ENCODE data around the gene PGA3. TPM values are rescaled to one million over a fixed set of nuclear protein-coding genes. Genes with fewer than 3 reads are reported as not detected.
"Not testable (repeated sequence)": the region's sequence is repeated elsewhere in the genome, so short reads cannot be mapped to it uniquely, and the experiment has no call there.

Gene PGA3
- total RNA-seq, 2 donors from 2014 or later: 0.33 to 0.55 TPM

DNA sequence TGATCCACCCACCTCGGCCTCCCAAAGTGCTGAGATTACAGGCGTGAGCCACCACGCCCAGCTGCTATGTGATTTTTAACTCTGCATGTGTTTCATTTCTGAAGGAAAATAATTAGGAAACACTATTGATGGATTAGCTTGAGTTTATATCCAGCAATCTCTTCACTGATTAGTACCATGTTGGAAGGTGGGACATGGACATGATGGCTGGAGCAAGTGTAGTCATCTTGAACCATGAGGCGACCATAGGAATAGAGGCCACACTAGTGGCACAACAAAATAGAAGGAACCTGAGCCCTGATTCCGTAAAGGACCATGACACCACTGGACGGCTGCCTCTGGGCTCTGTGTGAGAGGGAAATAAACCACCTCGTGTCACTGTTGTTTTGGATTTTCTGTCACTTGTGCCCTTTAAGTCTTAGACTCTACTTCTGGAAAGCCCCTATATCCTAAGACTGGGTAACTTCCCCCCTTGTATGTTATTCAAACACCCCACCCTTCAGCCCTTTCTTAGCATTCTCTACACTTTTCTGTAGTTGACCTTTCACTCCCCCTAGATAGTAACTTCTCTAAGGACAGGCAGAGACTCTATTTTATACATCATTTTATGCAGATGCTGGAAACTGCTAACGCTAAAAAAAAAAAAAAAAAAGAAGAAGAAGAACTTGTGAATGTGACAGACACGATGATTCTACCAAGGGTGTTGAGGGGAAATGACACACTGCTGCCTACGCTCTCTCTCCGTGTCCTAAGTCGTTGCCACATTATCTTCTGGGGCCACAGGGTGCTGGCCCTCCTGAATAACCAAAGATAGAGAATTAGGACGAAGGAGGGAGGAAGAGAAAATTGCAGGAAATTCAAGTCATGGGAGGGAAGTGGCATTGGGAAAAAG lies 39.4 kb upstream of the PGA3 start:
- H3K27ac ChIP-seq: no peak overlapping the region
- H3K4me1 ChIP-seq: peaks cover 0 to 25% of the 10 kb centered on the region in 2 donors

DNA sequence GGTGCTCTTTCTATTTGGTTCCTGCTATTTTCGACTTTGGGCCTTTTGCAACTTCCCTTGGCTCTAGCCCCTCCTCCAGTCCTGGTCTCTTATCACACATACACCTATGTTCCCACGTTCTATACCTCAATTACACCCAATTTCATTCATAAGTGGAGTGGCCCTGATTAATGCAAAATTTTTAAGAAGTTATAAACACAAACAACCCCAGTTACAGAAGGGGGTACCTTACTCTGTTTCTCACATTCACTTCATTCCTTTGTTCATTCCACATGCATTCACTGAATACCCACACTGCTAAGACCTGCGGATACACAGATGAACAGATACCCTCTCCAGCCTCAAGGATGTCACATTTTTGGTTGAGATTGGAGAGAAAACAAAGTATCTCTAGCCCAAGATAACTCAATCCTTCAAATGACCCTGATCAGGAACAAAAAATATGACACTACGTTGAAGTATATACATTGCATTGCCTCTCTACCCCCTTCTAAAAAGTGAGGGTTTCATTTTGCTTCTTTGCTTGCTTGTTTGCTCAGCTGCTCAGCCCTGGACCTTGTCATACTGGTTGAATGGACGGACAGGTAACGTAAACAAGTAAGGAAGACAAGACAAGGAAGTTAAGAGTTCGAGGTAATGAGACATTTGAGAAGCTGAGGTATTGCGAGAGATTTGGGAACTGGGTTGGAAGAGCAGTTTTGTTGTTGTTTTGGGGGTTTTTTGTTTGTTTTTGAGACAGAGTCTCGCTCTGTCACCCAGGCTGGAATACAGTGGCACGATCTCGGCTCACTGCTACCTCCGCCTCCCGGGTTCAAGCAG lies 38.5 kb upstream of the PGA3 start:
- Histone ChIP-seq H3K9me3 (no peaks in the 10 kb centered on the region), H3K27ac (no peak overlapping the region), H3K4me1 (peaks cover 0 to 19% of the 10 kb centered on the region in 2 donors), H3K4me3 (no peak overlapping the region), H3K27me3 (no peaks in the 10 kb centered on the region), H3K36me3 (no peaks in the 10 kb centered on the region)
- DNase-seq (ENCODE audit: low spot score): no peak
- TF ChIP-seq, protein P1, sequence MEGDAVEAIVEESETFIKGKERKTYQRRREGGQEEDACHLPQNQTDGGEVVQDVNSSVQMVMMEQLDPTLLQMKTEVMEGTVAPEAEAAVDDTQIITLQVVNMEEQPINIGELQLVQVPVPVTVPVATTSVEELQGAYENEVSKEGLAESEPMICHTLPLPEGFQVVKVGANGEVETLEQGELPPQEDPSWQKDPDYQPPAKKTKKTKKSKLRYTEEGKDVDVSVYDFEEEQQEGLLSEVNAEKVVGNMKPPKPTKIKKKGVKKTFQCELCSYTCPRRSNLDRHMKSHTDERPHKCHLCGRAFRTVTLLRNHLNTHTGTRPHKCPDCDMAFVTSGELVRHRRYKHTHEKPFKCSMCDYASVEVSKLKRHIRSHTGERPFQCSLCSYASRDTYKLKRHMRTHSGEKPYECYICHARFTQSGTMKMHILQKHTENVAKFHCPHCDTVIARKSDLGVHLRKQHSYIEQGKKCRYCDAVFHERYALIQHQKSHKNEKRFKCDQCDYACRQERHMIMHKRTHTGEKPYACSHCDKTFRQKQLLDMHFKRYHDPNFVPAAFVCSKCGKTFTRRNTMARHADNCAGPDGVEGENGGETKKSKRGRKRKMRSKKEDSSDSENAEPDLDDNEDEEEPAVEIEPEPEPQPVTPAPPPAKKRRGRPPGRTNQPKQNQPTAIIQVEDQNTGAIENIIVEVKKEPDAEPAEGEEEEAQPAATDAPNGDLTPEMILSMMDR (IDR thresholded peaks at IDR 0.05): no peak

More for the DNA sequence above, 39.4 kb upstream of the PGA3 start:
- H3K27me3 ChIP-seq: no peaks in the 10 kb centered on the region
- no peaks in the 10 kb centered on the region for H3K36me3 ChIP-seq
- no peak for DNase-seq (ENCODE audit: low spot score)
- no peaks in the 10 kb centered on the region for H3K9me3 ChIP-seq
- TF ChIP-seq, protein P1 (IDR thresholded peaks at IDR 0.05): no peak
- H3K4me3 ChIP-seq: no peak overlapping the region

DNA sequence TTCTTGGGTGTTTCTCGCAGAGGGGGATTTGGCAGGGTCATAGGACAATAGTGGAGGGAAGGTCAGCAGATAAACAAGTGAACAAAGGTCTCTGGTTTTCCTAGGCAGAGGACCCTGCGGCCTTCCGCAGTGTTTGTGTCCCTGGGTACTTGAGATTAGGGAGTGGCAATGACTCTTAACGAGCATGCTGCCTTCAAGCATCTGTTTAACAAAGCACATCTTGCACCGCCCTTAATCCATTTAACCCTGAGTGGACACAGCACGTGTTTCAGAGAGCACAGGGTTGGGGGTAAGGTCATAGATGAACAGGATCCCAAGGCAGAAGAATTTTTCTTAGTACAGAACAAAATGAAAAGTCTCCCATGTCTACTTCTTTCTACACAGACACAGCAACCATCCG lies 37.5 kb upstream of the PGA3 start:
- not testable (repeated sequence) for DNase-seq (ENCODE audit: low spot score)

DNA sequence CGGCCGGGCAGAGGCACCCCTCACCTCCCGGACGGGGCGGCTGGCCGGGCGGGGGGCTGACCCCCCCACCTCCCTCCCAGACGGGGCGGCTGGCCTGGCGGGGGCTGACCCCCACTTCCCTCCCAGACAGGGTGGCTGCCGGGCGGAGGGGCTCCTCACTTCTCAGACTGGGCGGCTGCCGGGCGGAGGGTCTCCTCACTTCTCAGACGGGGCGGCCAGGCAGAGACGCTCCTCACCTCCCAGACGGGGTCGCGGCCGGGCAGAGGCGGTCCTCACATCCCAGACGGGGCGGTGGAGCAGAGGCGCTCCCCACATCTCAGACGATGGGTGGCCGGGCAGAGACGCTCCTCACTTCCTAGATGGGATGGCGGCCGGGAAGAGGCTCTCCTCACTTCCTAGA lies 37.0 kb upstream of the PGA3 start:
- not testable (repeated sequence) for H3K9me3 ChIP-seq; DNase-seq (ENCODE audit: low spot score); H3K4me3 ChIP-seq; H3K4me1 ChIP-seq; H3K27ac ChIP-seq; H3K27me3 ChIP-seq; H3K36me3 ChIP-seq

More for the DNA sequence above, 37.5 kb upstream of the PGA3 start:
- H3K27ac ChIP-seq, H3K27me3 ChIP-seq, H3K4me1 ChIP-seq, H3K9me3 ChIP-seq, H3K36me3 ChIP-seq, H3K4me3 ChIP-seq: not testable (repeated sequence)

DNA sequence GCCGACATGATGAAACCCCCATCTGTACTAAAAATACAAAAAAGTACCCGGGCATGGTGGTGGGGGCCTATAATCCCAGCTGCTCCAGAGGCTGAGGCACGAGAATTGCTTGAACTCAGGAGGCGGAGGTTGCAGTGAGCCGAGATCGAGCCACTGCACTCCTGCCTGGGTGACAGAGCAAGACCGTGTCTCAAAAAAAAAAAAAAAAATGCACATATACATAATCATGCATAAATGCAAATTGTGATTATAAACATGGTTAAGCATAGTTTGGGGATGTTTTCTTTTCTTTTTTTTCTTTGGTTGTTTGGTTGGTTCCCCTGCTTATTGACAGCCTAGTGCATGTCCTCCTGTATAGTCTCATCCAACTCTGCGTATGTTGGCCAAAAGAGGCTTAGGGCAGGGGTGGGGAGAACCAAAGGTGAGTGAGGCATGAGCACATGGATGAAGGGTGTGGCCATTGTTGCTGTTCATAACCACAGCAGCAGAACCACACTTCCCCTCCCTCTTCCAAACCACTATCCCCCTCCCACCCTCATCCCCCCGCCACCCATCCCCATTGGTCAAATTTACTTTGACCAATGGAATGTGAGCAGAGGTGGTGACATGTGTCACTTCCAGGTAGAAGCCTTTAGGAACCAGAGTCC lies 35.1 kb upstream of the PGA3 start:
- H3K36me3 ChIP-seq: no peaks in the 10 kb centered on the region
- H3K9me3 ChIP-seq: no peaks in the 10 kb centered on the region
- no peak overlapping the region for H3K4me3 ChIP-seq
- no peak for DNase-seq (ENCODE audit: low spot score)
- TF ChIP-seq, protein P1 (IDR thresholded peaks at IDR 0.05): no peak
- no peak overlapping the region for H3K27ac ChIP-seq
- no peaks in the 10 kb centered on the region for H3K4me1 ChIP-seq
- no peaks in the 10 kb centered on the region for H3K27me3 ChIP-seq

DNA sequence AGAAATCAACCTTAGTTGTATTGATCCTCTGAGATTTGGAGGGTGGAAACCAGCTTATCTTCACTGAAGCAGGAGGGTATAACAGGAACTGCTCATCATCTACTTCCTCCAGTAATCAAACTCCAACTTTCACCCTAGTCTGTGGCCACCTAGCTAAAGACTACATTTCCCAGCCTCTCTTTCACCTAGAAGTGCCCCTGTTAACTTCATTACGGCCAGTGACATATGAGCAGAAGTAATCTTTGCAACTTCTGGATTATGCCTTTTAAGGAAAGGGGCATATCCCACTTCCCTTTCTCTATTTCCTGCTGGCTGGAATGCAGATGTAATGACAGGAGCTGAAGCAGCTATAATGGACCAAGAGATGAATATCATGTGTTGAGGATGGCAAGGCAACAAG lies 34.5 kb upstream of the PGA3 start:
- Histone ChIP-seq H3K36me3 (no peaks in the 10 kb centered on the region), H3K27me3 (no peaks in the 10 kb centered on the region), H3K4me3 (no peak overlapping the region), H3K9me3 (no peaks in the 10 kb centered on the region), H3K4me1 (no peaks in the 10 kb centered on the region), H3K27ac (no peak overlapping the region)
- TF ChIP-seq, protein P1 (IDR thresholded peaks at IDR 0.05): no peak
- DNase-seq (ENCODE audit: low spot score): no peak
